A549 (cell line): ENCODE results near the gene KIAA1614. TPM values are rescaled to one million over a fixed set of nuclear protein-coding genes. Genes with fewer than 3 reads are reported as not detected.

ENCODE experiments used
- ATAC-seq, 2 experiments: fragments of 200-7000 bp in 1 of 2; fragments of >200 bp in 1 of 2; cut with Nextera tagmentation in 1 of 2; cut with Tn5 transposase in 1 of 2; 3 replicates each; pipeline versions ENCODE4 v1.8.0 to v1.9.1; 2018 to 2020; ENCODE audit warnings: mild to moderate bottlenecking in 1 of 2, moderate library complexity in 1 of 2
- CTCF ChIA-PET: fragments of 300-600 bp; sonication (Branson Sonifier 250); formaldehyde crosslinking; extraction: SDS; loops from one replicate; lab custom pipeline; 2021; ENCODE audit warnings: antibody characterized with exemption, inconsistent platforms; lab: Yijun Ruan, JAX
- POLR2A ChIA-PET: fragments of 350-600 bp; formaldehyde crosslinking; extraction: SDS; loops from one replicate; lab custom pipeline; 2021; ENCODE audit warnings: antibody characterized with exemption, inconsistent platforms; lab: Yijun Ruan, JAX
- DNase-seq, 2 experiments: peaks; one replicate each; pipeline versions ENCODE4 v3.0.0 to v3.0.0-alpha.2; 2011 to 2016; ENCODE audit warnings: low read depth in 1 of 2, low spot score in 1 of 2
- FAIRE-seq: peaks from 2 replicates; lab custom pipeline; 2011; peaks lifted over from hg19 to GRCh38; lab: Jason Lieb, UNC
- H3K27ac ChIP-seq, 2 experiments: fragments of >200 bp; sonication (Bioruptor Twin); formaldehyde crosslinking; 3 replicates each; pipeline ENCODE4 v1.5.1; 2016 to 2017
- H3K4me1 ChIP-seq: fragments of >200 bp; sonication (Bioruptor Twin); formaldehyde crosslinking; 3 replicates; pipeline ENCODE4 v1.6.1; 2016
- H3K4me2 ChIP-seq: fragments of >200 bp; sonication (Bioruptor Twin); formaldehyde crosslinking; 3 replicates; pipeline ENCODE4 v1.6.1; 2016
- H3K4me3 ChIP-seq: fragments of >200 bp; sonication (Bioruptor Twin); formaldehyde crosslinking; 3 replicates; pipeline ENCODE4 v1.5.1; 2016
- H3K9me3 ChIP-seq: fragments of >200 bp; sonication (Bioruptor Twin); formaldehyde crosslinking; 3 replicates; pipeline ENCODE4 v1.6.1; 2016
- ATOH8 ChIP-seq: fragments of 250-450 bp; sonication (Bioruptor Pico); IDR thresholded peaks from 2 replicates; pipeline ENCODE4 v1.5.0; 2020; ENCODE audit warnings: low read depth, mild to moderate bottlenecking, moderate library complexity
- CBX2 ChIP-seq: fragments of 200-600 bp; sonication (generic); IDR thresholded peaks from 2 replicates; pipeline ENCODE4 v1.6.1; 2016; ENCODE audit warnings: low read depth, mild to moderate bottlenecking, borderline replicate concordance
- CEBPB ChIP-seq, 2 experiments: fragments of >200 bp in 1 of 2; sonication (Bioruptor Twin) in 1 of 2; formaldehyde crosslinking in 1 of 2; IDR thresholded peaks; 2 replicates each; pipeline ENCODE4 v1.6.1; 2012 to 2016
- CHD2 ChIP-seq: fragments of 150-350 bp; IDR thresholded peaks from 2 replicates; pipeline ENCODE4 v1.6.1; 2014; ENCODE audit warnings: low read length; ENCODE audit not compliant: partially characterized antibody
- CTCF ChIP-seq: fragments of >200 bp; sonication (Bioruptor Twin); formaldehyde crosslinking; IDR thresholded peaks from 3 replicates; pipeline ENCODE4 v1.5.1; 2016
- E2F6 ChIP-seq: IDR thresholded peaks from 2 replicates; pipeline ENCODE4 v1.6.1; 2012; ENCODE audit warnings: low read depth, borderline replicate concordance
- EHF ChIP-seq: fragments of 250-450 bp; sonication (Bioruptor Pico); IDR thresholded peaks from 2 replicates; pipeline ENCODE4 v1.5.0; 2020; ENCODE audit warnings: mild to moderate bottlenecking
- HMGXB4 ChIP-seq: fragments of 250-450 bp; sonication (Bioruptor Pico); IDR thresholded peaks from 2 replicates; pipeline ENCODE4 v1.5.0; 2021; ENCODE audit warnings: mild to moderate bottlenecking, moderate library complexity, borderline replicate concordance
- HOXB13 ChIP-seq: fragments of 250-450 bp; sonication (Bioruptor Pico); IDR thresholded peaks from 2 replicates; pipeline ENCODE4 v1.5.0; 2020; ENCODE audit warnings: low read depth, mild to moderate bottlenecking, moderate library complexity
- HOXB5 ChIP-seq: fragments of 250-450 bp; sonication (Bioruptor Pico); IDR thresholded peaks from 2 replicates; pipeline ENCODE4 v1.5.0; 2020; ENCODE audit warnings: mild to moderate bottlenecking, moderate library complexity
- JUN ChIP-seq, 2 experiments: fragments of >200 bp; sonication (Bioruptor Twin); formaldehyde crosslinking; IDR thresholded peaks; 2 replicates in 1 of 2; 3 replicates in 1 of 2; pipeline ENCODE4 v1.6.1; 2016 to 2017
- JUNB ChIP-seq: fragments of >200 bp; sonication (Bioruptor Twin); formaldehyde crosslinking; IDR thresholded peaks from 2 replicates; pipeline ENCODE4 v1.6.1; 2016
- MAZ ChIP-seq: fragments of 150-350 bp; IDR thresholded peaks from 2 replicates; pipeline ENCODE4 v1.6.1; 2014; ENCODE audit warnings: antibody characterized with exemption, low read depth, low read length, borderline replicate concordance
- NFE2L2 ChIP-seq: fragments of 150-350 bp; conservative IDR thresholded peaks from 2 replicates; pipeline ENCODE4 v1.6.1; 2014; ENCODE audit warnings: low read length
- NPAS2 ChIP-seq: fragments of 250-450 bp; sonication (Bioruptor Pico); IDR thresholded peaks from 2 replicates; pipeline ENCODE4 v1.8.0; 2022; ENCODE audit warnings: mild to moderate bottlenecking, moderate library complexity, borderline replicate concordance
- PHF8 ChIP-seq: fragments of 200-600 bp; sonication (generic); IDR thresholded peaks from 2 replicates; pipeline ENCODE4 v1.6.1; 2016; ENCODE audit warnings: low read depth, mild to moderate bottlenecking, antibody characterized with exemption, moderate library complexity, borderline replicate concordance
- POLR2AphosphoS2 ChIP-seq: conservative IDR thresholded peaks from 2 replicates; pipeline ENCODE4 v1.6.1; 2012; ENCODE audit warnings: low read length, improper control_type of control experiment, inconsistent platforms
- RAD21 ChIP-seq, 2 experiments: fragments of >200 bp in 1 of 2; sonication (Bioruptor Twin) in 1 of 2; formaldehyde crosslinking in 1 of 2; IDR thresholded peaks in 1 of 2; conservative IDR thresholded peaks in 1 of 2; 2 replicates in 1 of 2; 3 replicates in 1 of 2; pipeline ENCODE4 v1.6.1; 2012 to 2018; ENCODE audit warnings: inconsistent platforms in 1 of 2
- RCOR1 ChIP-seq: fragments of 150-350 bp; IDR thresholded peaks from 2 replicates; pipeline ENCODE4 v1.6.1; 2014; ENCODE audit warnings: antibody characterized with exemption, low read length, low read depth
- RFX5 ChIP-seq: fragments of 450-650 bp; IDR thresholded peaks from 2 replicates; pipeline ENCODE4 v1.7.1; 2014; ENCODE audit warnings: antibody characterized with exemption, mild to moderate bottlenecking, moderate library complexity
- SMC3 ChIP-seq: fragments of >200 bp; sonication (Bioruptor Twin); formaldehyde crosslinking; IDR thresholded peaks from 3 replicates; pipeline ENCODE4 v1.6.1; 2018; ENCODE audit warnings: inconsistent platforms
- SREBF2 ChIP-seq: fragments of 450-650 bp; IDR thresholded peaks from 2 replicates; pipeline ENCODE4 v1.6.1; 2014; ENCODE audit warnings: mild to moderate bottlenecking, moderate library complexity
- ZFP36 ChIP-seq: fragments of 450-650 bp; IDR thresholded peaks from 2 replicates; pipeline ENCODE4 v1.6.1; 2014; ENCODE audit warnings: borderline replicate concordance; ENCODE audit not compliant: partially characterized antibody
- ZNF302 ChIP-seq: fragments of 250-450 bp; sonication (Bioruptor Pico); IDR thresholded peaks from 2 replicates; pipeline ENCODE4 v1.9.0; 2021; ENCODE audit warnings: inconsistent platforms, mild to moderate bottlenecking, moderate library complexity
- WGBS: methylation state at CpG from one replicate; pipeline ENCODE4 v1.1.6; 2017; ENCODE audit errors: missing lambda C conversion rate; 5-methylcytosine and 5-hydroxymethylcytosine counted together
- polyA minus RNA-seq: library from RNA; depleted of rRNA, polyadenylated mRNA; stranded (reverse); fragments of >200 nt; gene quantifications from 2 replicates; pipeline ENCODE4 v1.2.3, GENCODE V29; 2011; rRNA and poly(A)+ RNA removed
- polyA plus RNA-seq, 4 experiments: library from polyadenylated mRNA; depleted of rRNA in 3 of 4; stranded (reverse); fragments of >200 nt; fragmentation: RNase III in 1 of 4; extraction: RNeasy Plus Mini Kit Qiagen cat#74134 plus additional on column Dnase treatment in 1 of 4; gene quantifications; 2 replicates in 3 of 4; 3 replicates in 1 of 4; pipeline ENCODE4 v1.2.3, GENCODE V29; 2011 to 2017

KIAA1614 gene
- 0.25 and 0.30 TPM in 2 replicates for polyA plus RNA-seq (2011; rRNA removed)
- 0.35 and 0.44 TPM in 2 replicates for polyA plus RNA-seq (2012; cell fraction: cytosol; rRNA removed)
- polyA plus RNA-seq (2012; cell fraction: nucleus; rRNA removed), result 1.1 and 1.5 TPM in 2 replicates
- 0.53 to 0.84 TPM (median 0.64 TPM) in 3 replicates for polyA plus RNA-seq (2017; fragmentation: RNase III; extraction: RNeasy Plus Mini Kit Qiagen cat#74134 plus additional on column Dnase treatment)
- polyA minus RNA-seq, result 0.45 and 0.58 TPM in 2 replicates

- DNase-seq, result no peak
- Histone ChIP-seq H3K4me2 (peak within 1 kb of the TSS; percentile 71), H3K27ac (peak within 1 kb of the TSS; percentile 68 to 80), H3K4me3 (peak within 1 kb of the TSS; percentile 37), H3K4me1 (peaks cover 10% of the 10 kb centered on the region; the same call in 2 of the 3 replicates), H3K9me3 (no peaks in the 10 kb centered on the region)
- ChIA-PET POLR2A (no interaction called here), CTCF (interaction anchor here (0.6 to 2.0 kb wide), 8 partner anchors 10 to 494 kb away, joined by 3 to 5 read pairs (median 4); no protein-coding TSS in a partner anchor)
- TF ChIP-seq RFX5 (no peak), E2F6 (no peak), RAD21 (conservative IDR thresholded peaks at IDR 0.05 in 1 of 2, IDR thresholded peaks at IDR 0.05 in 1 of 2) (no peak), EHF (no peak), POLR2AphosphoS2 (no peak), HOXB13 (CRISPR knock-in tag) (no peak), JUN (IDR thresholded peaks at IDR 0.05) (no peak), CBX2 (no peak), HOXB5 (no peak), JUNB (no peak), RCOR1 (no peak), ZNF302 (CRISPR knock-in tag) (no peak), SMC3 (no peak), NPAS2 (CRISPR knock-in tag) (no peak), HMGXB4 (CRISPR knock-in tag) (no peak), CEBPB (IDR thresholded peaks at IDR 0.05) (no peak), PHF8 (no peak)
- 66% methylated on average over 40 of the region's 76 CpGs for WGBS
- ATAC-seq, result peak; percentile 37 to 49; a peak in 4 of 6 replicates
- FAIRE-seq, result no peak
Measured at GRCh38 chr1:180912801-180913565, at the start of gene KIAA1614. Gene KIAA1614, plus strand, starts transcription at chr1:180912897. Its CDS starts 347 bp downstream, at chr1:180913244.

GRCh38 chr1:180863158-180863775 is 49.4 kb upstream of the KIAA1614 start:
- FAIRE-seq (peak; percentile 79), ATAC-seq (peak in 1 of 2 experiments; percentile 63; a peak in 3 of 6 replicates), DNase-seq (peak; percentile 30 to 50)
- no peak overlapping the region for H3K4me2 ChIP-seq
- TF ChIP-seq JUN (IDR thresholded peaks at IDR 0.05), result no peak
- peak; percentile 90 for TF ChIP-seq CTCF
- no peak for TF ChIP-seq ATOH8
- TF ChIP-seq SREBF2, result no peak
- peak; percentile 91 to 94 for TF ChIP-seq RAD21 (conservative IDR thresholded peaks at IDR 0.05 in 1 of 2, IDR thresholded peaks at IDR 0.05 in 1 of 2)
- no peak for TF ChIP-seq CBX2
- no peak for TF ChIP-seq POLR2AphosphoS2
- no peak for TF ChIP-seq MAZ
- TF ChIP-seq NFE2L2, result no peak
- TF ChIP-seq CEBPB (IDR thresholded peaks at IDR 0.05), result no peak
- TF ChIP-seq CHD2, result no peak
- no peak for TF ChIP-seq RCOR1
- TF ChIP-seq SMC3, result peak; percentile 95
- TF ChIP-seq ZFP36, result no peak
- peaks cover 12% of the 10 kb centered on the region; the same call in 2 of the 3 replicates for H3K4me1 ChIP-seq
- no peaks in the 10 kb centered on the region for H3K9me3 ChIP-seq
- no peak overlapping the region for H3K4me3 ChIP-seq
- WGBS, result 15% methylated on average over 6 of the region's 6 CpGs
- ChIA-PET POLR2A (interaction anchor here (0.5 kb wide), 1 partner anchor 236 kb away, joined by 4 read pairs; no protein-coding TSS in a partner anchor), CTCF (interaction anchor here (0.6 to 6.4 kb wide), 52 partner anchors 9 to 677 kb away, joined by 3 to 145 read pairs (median 5); partner anchors contain the start of genes ACBD6 and XPR1)
- peak overlapping the region in 1 of 2 experiments; percentile 8; a peak in 1 of 6 replicates for H3K27ac ChIP-seq
